GM18498 (cell line): ENCODE measurements around the gene HSPA1A.
"Not testable (repeated sequence)": the region's sequence is repeated elsewhere in the genome, so short reads cannot be mapped to it uniquely, and the experiment has no call there.

Experiments used
- ATAC-seq: cut with Tn5 transposase; IDR thresholded peaks from one replicate; pipeline ENCODE4 v1.9.1; 2021; ENCODE audit warnings: mild to moderate bottlenecking, moderate library complexity; ENCODE audit not compliant: unreplicated experiment

The HSPA1A gene

GRCh38 chr6:31781244-31782125 is 33.9 kb upstream of the HSPA1A start:
- no peak for ATAC-seq

GRCh38 chr6:31782126-31782855 is 33.1 kb upstream of the HSPA1A start:
- ATAC-seq: no peak

GRCh38 chr6:31784098-31784925 is 31.0 kb upstream of the HSPA1A start:
- ATAC-seq: no peak

- ATAC-seq: no peak
These were observed 29.9 kb upstream of the HSPA1A start for GRCh38 chr6:31785475-31785874.

GRCh38 chr6:31791324-31792089 is 23.8 kb upstream of the HSPA1A start:
- no peak for ATAC-seq

GRCh38 chr6:31792090-31792374 is 23.3 kb upstream of the HSPA1A start:
- ATAC-seq: no peak

- ATAC-seq: no peak
These were observed 22.6 kb upstream of the HSPA1A start for GRCh38 chr6:31792761-31793171.

- not testable (repeated sequence) for ATAC-seq
These were observed 21.5 kb upstream of the HSPA1A start for GRCh38 chr6:31793927-31794245.

- no peak for ATAC-seq
These were observed 21.0 kb upstream of the HSPA1A start for GRCh38 chr6:31794294-31794865.

- ATAC-seq: peak; percentile 4
These were observed 20.3 kb upstream of the HSPA1A start for GRCh38 chr6:31794866-31795615.

GRCh38 chr6:31795616-31796298 is 19.6 kb upstream of the HSPA1A start, which contains the start of gene VARS1:
VARS1 (minus strand) TSS chr6:31795752; CDS start chr6:31795217, 535 bp downstream.
- ATAC-seq: peak; percentile 87

- no peak for ATAC-seq
These were observed 18.4 kb upstream of the HSPA1A start for GRCh38 chr6:31796993-31797385.

GRCh38 chr6:31797588-31797987 is 17.8 kb upstream of the HSPA1A start:
- no peak for ATAC-seq

- ATAC-seq: no peak
These were observed 15.6 kb upstream of the HSPA1A start for GRCh38 chr6:31799781-31800180.

GRCh38 chr6:31801031-31801927 is 14.1 kb upstream of the HSPA1A start:
- not testable (repeated sequence) for ATAC-seq

- peak; percentile 8 for ATAC-seq
These were observed 9.3 kb upstream of the HSPA1A start for GRCh38 chr6:31805939-31806469.

GRCh38 chr6:31806470-31807272 is 8.7 kb upstream of the HSPA1A start, which contains the start of gene LSM2:
LSM2 (minus strand) TSS chr6:31806966; CDS start chr6:31806757, 209 bp downstream.
- ATAC-seq: peak; percentile 93
